Peyer's patch (tissue), 4 donors: ENCODE data around the gene STAG1.

Experiments
- POLR2A ChIP-seq, 2 donors: fragments of 450-650 bp; IDR thresholded peaks; one replicate each; pipeline ENCODE4 v1.5.1; 2017; ENCODE audit warnings: antibody characterized with exemption in 2 of 2, mild to moderate bottlenecking in 2 of 2, moderate library complexity in 2 of 2
- TF ChIP-seq, protein P1 (sequence below), 6 experiments: fragments of 450-650 bp in 4 of 6; fragments of 200-600 bp in 2 of 6; sonication (generic) in 1 of 6; IDR thresholded peaks; one replicate each; pipeline ENCODE4 v1.5.1; 2017 to 2019; ENCODE audit warnings: antibody characterized with exemption in 6 of 6, mild to moderate bottlenecking in 3 of 6, moderate library complexity in 1 of 6

DNA sequence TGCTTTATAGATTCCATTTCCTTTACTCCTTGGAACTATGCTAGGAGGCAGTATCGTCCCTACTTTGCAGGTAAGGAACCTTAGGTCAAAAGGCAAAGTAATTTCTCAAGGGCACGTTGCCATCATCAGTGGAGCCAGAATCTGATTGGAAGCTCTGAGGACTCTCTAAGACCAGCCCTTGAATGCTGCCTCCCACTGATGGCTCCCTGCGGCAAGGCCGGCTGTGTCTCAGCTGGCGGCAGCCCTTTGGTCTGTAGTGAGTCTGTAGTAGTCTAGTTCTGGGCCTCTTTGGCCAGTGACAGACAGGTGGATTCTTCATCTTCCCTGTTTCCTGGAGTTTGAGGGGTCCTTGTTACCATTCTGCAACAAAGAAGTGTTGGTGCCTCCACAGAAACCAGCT, 425.9 kb downstream of the STAG1 start:
- TF ChIP-seq, protein P1, sequence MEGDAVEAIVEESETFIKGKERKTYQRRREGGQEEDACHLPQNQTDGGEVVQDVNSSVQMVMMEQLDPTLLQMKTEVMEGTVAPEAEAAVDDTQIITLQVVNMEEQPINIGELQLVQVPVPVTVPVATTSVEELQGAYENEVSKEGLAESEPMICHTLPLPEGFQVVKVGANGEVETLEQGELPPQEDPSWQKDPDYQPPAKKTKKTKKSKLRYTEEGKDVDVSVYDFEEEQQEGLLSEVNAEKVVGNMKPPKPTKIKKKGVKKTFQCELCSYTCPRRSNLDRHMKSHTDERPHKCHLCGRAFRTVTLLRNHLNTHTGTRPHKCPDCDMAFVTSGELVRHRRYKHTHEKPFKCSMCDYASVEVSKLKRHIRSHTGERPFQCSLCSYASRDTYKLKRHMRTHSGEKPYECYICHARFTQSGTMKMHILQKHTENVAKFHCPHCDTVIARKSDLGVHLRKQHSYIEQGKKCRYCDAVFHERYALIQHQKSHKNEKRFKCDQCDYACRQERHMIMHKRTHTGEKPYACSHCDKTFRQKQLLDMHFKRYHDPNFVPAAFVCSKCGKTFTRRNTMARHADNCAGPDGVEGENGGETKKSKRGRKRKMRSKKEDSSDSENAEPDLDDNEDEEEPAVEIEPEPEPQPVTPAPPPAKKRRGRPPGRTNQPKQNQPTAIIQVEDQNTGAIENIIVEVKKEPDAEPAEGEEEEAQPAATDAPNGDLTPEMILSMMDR (IDR thresholded peaks at IDR 0.05), result no peak
- TF ChIP-seq POLR2A (IDR thresholded peaks at IDR 0.05), result no peak
